GM10266 (cell line): ENCODE data around the gene AGPAT4.

ENCODE experiments used
- DNase-seq: peaks from one replicate; pipeline ENCODE4 v3.0.0; 2012; ENCODE audit errors: extremely low spot score
- CTCF ChIP-seq: IDR thresholded peaks from 2 replicates; pipeline ENCODE4 v1.5.1; 2012; ENCODE audit warnings: mild to moderate bottlenecking, low read depth; ENCODE audit not compliant: control insufficient read depth, insufficient read depth; ENCODE audit errors: missing control alignments

Gene AGPAT4

GRCh38 chr6:161232010-161232409 is 41.9 kb downstream of the AGPAT4 start:
- no peak for DNase-seq
- no peak for TF ChIP-seq CTCF

DNA sequence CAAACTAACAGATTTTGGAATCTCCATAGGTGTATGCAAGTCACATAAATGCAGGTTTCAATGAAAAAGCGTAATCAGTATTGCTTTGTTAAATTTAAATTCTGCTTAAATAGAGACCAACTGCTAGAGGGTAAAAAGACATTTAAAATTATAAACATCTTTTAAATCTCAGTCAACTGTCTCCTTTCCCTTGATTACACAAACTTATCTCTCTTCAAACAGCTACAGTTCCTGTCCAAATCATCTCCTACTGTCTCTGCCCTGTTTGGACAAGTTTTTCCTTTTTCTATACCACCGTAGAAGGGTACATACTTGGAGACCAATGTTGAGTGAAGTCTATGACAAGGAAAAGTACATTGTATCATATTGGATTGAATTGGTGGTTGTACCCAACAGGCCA is 43.5 kb downstream of the AGPAT4 start:
- no peak for DNase-seq
- TF ChIP-seq CTCF, result no peak

DNA sequence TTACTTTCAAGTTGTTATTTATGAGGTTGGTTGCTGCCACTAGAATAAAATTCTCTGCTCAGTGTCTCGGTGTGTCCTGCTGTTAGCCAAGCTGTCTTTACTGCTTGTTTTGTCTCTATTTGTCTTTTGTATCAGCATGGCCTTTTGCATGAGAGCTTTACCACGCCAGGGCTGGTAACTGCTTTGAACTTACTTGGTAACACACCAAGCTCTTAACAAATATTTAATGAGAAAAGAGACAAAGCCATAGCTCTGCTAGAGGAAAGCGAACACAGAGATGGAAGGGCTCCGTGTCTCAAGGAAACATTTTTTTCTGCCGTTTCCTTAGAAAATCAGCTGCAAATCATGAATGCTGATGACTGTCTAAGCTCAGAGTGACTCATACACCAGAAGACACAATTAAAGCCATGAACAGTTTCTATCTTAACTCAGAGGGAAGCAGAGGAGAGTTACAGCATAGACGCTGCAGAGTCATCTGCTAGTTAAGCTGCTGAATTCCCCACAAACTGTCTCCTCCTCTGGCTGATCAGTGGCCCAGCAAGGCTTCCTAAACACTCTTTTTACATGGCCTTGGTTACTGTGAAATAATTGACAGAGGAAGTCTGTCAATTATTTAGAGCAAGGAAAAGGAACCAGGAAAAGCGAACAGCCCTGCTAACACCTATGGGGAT is 44.8 kb downstream of the AGPAT4 start:
- DNase-seq, result peak; percentile 25
- TF ChIP-seq CTCF, result no peak

- no peak for DNase-seq
- no peak for TF ChIP-seq CTCF
These were observed 45.8 kb downstream of the AGPAT4 start for GRCh38 chr6:161228096-161228495.

- DNase-seq, result no peak
- no peak for TF ChIP-seq CTCF
These were observed 46.6 kb downstream of the AGPAT4 start for GRCh38 chr6:161227004-161227960.

- TF ChIP-seq CTCF, result no peak
- peak; percentile 29 for DNase-seq
These were observed 47.6 kb downstream of the AGPAT4 start for GRCh38 chr6:161226009-161226964.
